Left ventricle myocardium inferior (tissue), 1 donor: ENCODE data around the gene TSHR. TPM values are rescaled to one million over a fixed set of nuclear protein-coding genes. Genes with fewer than 3 reads are reported as not detected.

Source experiments
- DNase-seq: peaks from one replicate; pipeline ENCODE4 v3.0.0-alpha.2; 2020
- H3K27ac ChIP-seq: fragments of 200-600 bp; replicated peaks from 2 replicates; pipeline ENCODE4 v1.8.0; 2021
- H3K27me3 ChIP-seq: fragments of 200-600 bp; 2 replicates; pipeline ENCODE4 v1.8.0; 2021; ENCODE audit warnings: low read depth
- H3K36me3 ChIP-seq: fragments of 200-600 bp; 2 replicates; pipeline ENCODE4 v1.8.0; 2021
- H3K4me1 ChIP-seq: fragments of 200-600 bp; 2 replicates; pipeline ENCODE4 v1.8.0; 2021
- H3K4me3 ChIP-seq: fragments of 200-600 bp; 2 replicates; pipeline ENCODE4 v1.8.0; 2021; ENCODE audit warnings: mild to moderate bottlenecking, moderate library complexity
- H3K9me3 ChIP-seq: fragments of 200-600 bp; replicated peaks from 2 replicates; pipeline ENCODE4 v1.8.0; 2021
- intact Hi-C: fragments of 100-400 bp; cut with micrococcal nuclease; formaldehyde crosslinking; loops from one replicate; pipeline ENCODE4 v1.11.0; 2022
- total RNA-seq: library from RNA; stranded (reverse); fragmentation: NEBNext Ultra II Directional; extraction: Animal tissue kit (Norgen Biotek cat#: 25700); gene quantifications from one replicate; pipeline ENCODE4 v1.2.1, GENCODE V29; 2021
- TF ChIP-seq, protein P1 (sequence below): fragments of 200-600 bp; IDR thresholded peaks from 2 replicates; pipeline ENCODE4 v1.8.0; 2021; ENCODE audit warnings: antibody characterized with exemption, mild to moderate bottlenecking, borderline replicate concordance
- donor health status: DM: no; HTN: yes; CAD: no; lungs with severe emphysema.

The TSHR gene
- total RNA-seq, 1 donor from 2014 or later = not detected

DNA sequence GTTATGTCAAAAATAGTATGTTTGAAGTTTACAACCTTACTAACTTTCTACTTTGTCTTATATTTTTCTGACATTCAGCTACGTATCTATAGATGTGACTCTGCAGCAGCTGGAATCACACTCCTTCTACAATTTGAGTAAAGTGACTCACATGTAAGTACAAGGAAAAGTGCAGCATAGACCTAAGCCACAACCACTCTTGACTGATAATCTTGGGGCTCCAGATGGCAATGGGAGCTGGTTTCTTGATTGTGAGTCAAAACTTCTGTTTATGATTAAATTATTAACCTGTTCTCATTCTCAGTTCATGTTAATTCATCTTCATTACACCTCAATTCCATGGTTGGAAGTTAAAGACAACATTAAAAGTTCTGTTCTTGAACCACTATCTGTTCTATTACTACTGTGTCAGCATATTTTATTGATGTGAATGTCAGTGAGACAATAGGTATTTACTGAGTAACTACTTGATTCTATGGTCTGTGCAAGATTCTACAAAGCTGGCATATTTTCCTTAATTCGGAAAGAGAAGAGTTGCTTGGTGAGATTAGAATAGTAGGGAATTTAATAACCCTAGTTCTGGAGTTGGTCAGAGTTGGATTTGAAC is 112.9 kb downstream of the TSHR start:
- TF ChIP-seq, protein P1, sequence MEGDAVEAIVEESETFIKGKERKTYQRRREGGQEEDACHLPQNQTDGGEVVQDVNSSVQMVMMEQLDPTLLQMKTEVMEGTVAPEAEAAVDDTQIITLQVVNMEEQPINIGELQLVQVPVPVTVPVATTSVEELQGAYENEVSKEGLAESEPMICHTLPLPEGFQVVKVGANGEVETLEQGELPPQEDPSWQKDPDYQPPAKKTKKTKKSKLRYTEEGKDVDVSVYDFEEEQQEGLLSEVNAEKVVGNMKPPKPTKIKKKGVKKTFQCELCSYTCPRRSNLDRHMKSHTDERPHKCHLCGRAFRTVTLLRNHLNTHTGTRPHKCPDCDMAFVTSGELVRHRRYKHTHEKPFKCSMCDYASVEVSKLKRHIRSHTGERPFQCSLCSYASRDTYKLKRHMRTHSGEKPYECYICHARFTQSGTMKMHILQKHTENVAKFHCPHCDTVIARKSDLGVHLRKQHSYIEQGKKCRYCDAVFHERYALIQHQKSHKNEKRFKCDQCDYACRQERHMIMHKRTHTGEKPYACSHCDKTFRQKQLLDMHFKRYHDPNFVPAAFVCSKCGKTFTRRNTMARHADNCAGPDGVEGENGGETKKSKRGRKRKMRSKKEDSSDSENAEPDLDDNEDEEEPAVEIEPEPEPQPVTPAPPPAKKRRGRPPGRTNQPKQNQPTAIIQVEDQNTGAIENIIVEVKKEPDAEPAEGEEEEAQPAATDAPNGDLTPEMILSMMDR = no peak
- Histone ChIP-seq H3K4me1 (no peaks in the 10 kb centered on the region), H3K27me3 (no peaks in the 10 kb centered on the region), H3K36me3 (no peaks in the 10 kb centered on the region), H3K9me3 (peaks cover 27% of the 10 kb centered on the region), H3K4me3 (no peak overlapping the region), H3K27ac (no peak overlapping the region)
- DNase-seq = no peak
- intact Hi-C loops = no loop called here

DNA sequence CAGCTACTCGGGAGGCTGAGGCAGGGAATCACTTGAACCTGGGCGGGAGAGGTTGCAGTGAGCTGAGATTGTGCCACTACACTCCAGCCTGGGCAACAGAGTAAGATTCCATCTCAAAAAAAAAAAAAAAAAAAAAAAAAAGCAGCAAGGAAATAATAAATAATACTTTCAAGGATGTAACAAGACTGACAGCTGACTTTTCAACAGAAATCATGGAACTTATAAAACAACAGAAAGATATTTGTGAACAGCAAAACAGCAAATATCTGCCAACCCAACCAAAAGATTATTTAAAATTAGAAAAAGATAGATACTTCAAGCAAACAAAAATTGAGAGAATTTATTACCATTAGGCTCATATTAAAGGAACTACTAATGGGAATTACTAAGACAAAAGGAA is 115.1 kb downstream of the TSHR start:
- H3K4me3 ChIP-seq = no peak overlapping the region
- DNase-seq = no peak
- H3K27ac ChIP-seq = no peak overlapping the region
- peaks cover 27% of the 10 kb centered on the region for H3K9me3 ChIP-seq
- intact Hi-C loops = no loop called here
- TF ChIP-seq, protein P1 = no peak
- H3K36me3 ChIP-seq = no peaks in the 10 kb centered on the region
- no peaks in the 10 kb centered on the region for H3K4me1 ChIP-seq
- H3K27me3 ChIP-seq = no peaks in the 10 kb centered on the region

DNA sequence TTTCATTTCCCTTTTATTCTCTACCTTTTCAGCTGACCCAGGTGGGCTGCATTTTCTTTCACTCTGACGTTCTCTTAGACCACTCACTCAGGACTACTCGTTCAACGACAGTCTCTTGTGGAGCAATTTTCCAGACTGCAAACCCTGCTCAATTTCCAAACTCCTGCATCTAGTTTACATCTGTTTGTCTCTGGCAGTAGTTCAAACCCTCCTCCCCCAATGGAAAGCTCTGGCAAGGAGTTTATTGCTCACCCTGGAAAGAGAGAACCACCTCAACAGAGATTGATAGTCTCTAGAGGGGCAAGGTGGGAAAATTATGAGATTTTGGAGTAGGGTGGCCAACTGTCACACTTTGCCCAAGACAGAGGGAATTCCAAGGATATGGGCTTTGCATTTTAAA is 130.2 kb downstream of the TSHR start:
- TF ChIP-seq, protein P1 = no peak
- Histone ChIP-seq H3K36me3 (no peaks in the 10 kb centered on the region), H3K4me1 (no peaks in the 10 kb centered on the region), H3K4me3 (no peak overlapping the region), H3K27ac (no peak overlapping the region), H3K27me3 (no peaks in the 10 kb centered on the region), H3K9me3 (no peaks in the 10 kb centered on the region)
- intact Hi-C loops = no loop called here
- no peak for DNase-seq

DNA sequence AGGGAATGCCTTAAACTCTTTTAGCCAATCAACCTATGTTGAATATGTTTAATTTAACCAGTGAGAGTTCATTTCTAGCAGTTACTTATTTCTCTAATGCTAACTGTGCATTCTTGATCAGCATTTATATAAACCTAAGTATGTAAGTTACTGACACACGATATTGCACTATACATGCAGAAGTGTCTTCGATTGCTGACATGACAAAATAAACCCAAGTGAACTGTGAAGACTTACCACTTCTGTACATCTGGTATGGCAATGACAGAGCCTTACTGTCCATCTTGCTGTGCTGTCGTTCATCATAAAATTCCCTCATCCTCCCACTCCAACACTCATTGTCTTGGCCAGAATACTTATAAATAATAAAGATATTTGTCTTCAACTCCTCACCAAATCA is 131.8 kb downstream of the TSHR start:
- Histone ChIP-seq H3K4me3 (no peak overlapping the region), H3K36me3 (no peaks in the 10 kb centered on the region), H3K27me3 (no peaks in the 10 kb centered on the region), H3K4me1 (no peaks in the 10 kb centered on the region), H3K27ac (no peak overlapping the region), H3K9me3 (no peaks in the 10 kb centered on the region)
- no peak for DNase-seq
- intact Hi-C loops = no loop called here
- TF ChIP-seq, protein P1 = no peak

DNA sequence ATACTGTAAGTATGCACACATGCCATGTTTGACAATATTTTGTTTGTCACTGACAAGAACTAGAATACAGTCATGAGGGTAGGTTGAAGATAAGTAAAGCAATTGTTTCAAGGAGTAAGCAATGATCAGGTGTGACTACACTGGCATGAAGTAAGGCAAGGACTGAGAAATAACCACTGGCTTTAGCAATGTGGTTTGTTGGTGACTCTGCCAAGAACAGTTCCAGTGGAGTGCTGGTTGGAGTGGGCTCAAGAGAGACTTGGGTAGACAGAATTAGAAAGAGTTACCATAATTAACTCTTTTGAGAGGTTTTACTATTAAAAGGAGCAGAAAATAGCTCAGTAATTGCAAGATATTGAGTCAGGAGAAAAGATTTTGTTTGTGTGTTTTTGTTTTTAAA is 135.7 kb downstream of the TSHR start:
- TF ChIP-seq, protein P1 = no peak
- H3K27ac ChIP-seq = no peak overlapping the region

More for the DNA sequence above, 135.7 kb downstream of the TSHR start:
- intact Hi-C loops = no loop called here
- no peaks in the 10 kb centered on the region for H3K27me3 ChIP-seq
- H3K4me1 ChIP-seq = no peaks in the 10 kb centered on the region
- peaks cover 5% of the 10 kb centered on the region for H3K36me3 ChIP-seq
- H3K9me3 ChIP-seq = no peaks in the 10 kb centered on the region
- no peak for DNase-seq
- no peak overlapping the region for H3K4me3 ChIP-seq
